C4-2B (cell line): Measurements from ENCODE around the gene SFMBT1.

Source experiments
- H3K27ac ChIP-seq: fragments of 450-650 bp; 2 replicates; pipeline ENCODE4 v1.5.1; 2017
- CTCF ChIP-seq: fragments of 450-650 bp; conservative IDR thresholded peaks from 2 replicates; pipeline ENCODE4 v1.5.1; 2017; ENCODE audit warnings: mild to moderate bottlenecking
- ZFX ChIP-seq: fragments of 450-650 bp; IDR thresholded peaks from 2 replicates; pipeline ENCODE4 v1.6.1; 2017

Gene SFMBT1

GRCh38 chr3:52890735-52891134 lies 155.1 kb downstream of the SFMBT1 start:
- H3K27ac ChIP-seq = no peak overlapping the region
- TF ChIP-seq CTCF = no peak

- TF ChIP-seq CTCF (no peak), ZFX (no peak)
- H3K27ac ChIP-seq = no peak overlapping the region
These were observed 156.0 kb downstream of the SFMBT1 start for GRCh38 chr3:52889901-52890300.

GRCh38 chr3:52887166-52887565 lies 158.7 kb downstream of the SFMBT1 start:
- no peak overlapping the region for H3K27ac ChIP-seq
- no peak for TF ChIP-seq ZFX
- no peak for TF ChIP-seq CTCF

- H3K27ac ChIP-seq = no peak overlapping the region
- TF ChIP-seq CTCF (no peak), ZFX (no peak)
These were observed 159.7 kb downstream of the SFMBT1 start for GRCh38 chr3:52886049-52886730.

GRCh38 chr3:52882377-52882776 lies 163.5 kb downstream of the SFMBT1 start:
- H3K27ac ChIP-seq = no peak overlapping the region
- TF ChIP-seq ZFX = no peak
- TF ChIP-seq CTCF = no peak

GRCh38 chr3:52881871-52882270 lies 164.0 kb downstream of the SFMBT1 start:
- no peak for TF ChIP-seq ZFX

GRCh38 chr3:52880474-52880873 lies 165.4 kb downstream of the SFMBT1 start:
- no peak for TF ChIP-seq ZFX
- no peak for TF ChIP-seq CTCF
- no peak overlapping the region for H3K27ac ChIP-seq

More at GRCh38 chr3:52881871-52882270, 164.0 kb downstream of the SFMBT1 start:
- no peak overlapping the region for H3K27ac ChIP-seq

GRCh38 chr3:52880047-52880446 lies 165.8 kb downstream of the SFMBT1 start:
- H3K27ac ChIP-seq = no peak overlapping the region
- TF ChIP-seq CTCF = no peak
